Heart left ventricle (tissue), 13 donors: ENCODE measurements around the gene HOXB2.

Experiments
- CTCF ChIP-seq, 12 donors: fragments of 200-600 bp; sonication (generic) in 4 of 12; IDR thresholded peaks; one replicate each; pipeline versions ENCODE4 v1.5.0 to v1.8.0; 2018 to 2022; ENCODE audit warnings: antibody characterized with exemption in 12 of 12, mild to moderate bottlenecking in 5 of 12
- POLR2A ChIP-seq, 2 donors: fragments of 450-650 bp; IDR thresholded peaks; one replicate each; pipeline ENCODE4 v1.6.1; 2017; ENCODE audit warnings: antibody characterized with exemption in 2 of 2, mild to moderate bottlenecking in 2 of 2, moderate library complexity in 2 of 2
- donor health status: ischemic (EF 13 %, LVEDD 7.1; RV severe dilation, severe dysfunction).
- donor health status: DM: no; HTN: yes; CAD: no.
- donor health status: DM: no; HTN: no; CAD: no.
- donor health status: ischemic (EF 25% LVEDD 6.9; RV normal size, moderate dysfunction).
- donor health status: ischemic (EF 25% LVEDD 5.7; RV mildly dilated, moderate dysfunction).
- donor health status: ischemic (EF 35%, LVEDD 5.7; RV mildly dilated, moderate dysfunction).
- donor health status: nonischemic (EF 11% LVEDD 7.7; RV severe dilation, severe dysfunction).
- donor health status: DM: yes; HTN: yes; CAD: no.
- donor health status: PGD.
- donor health status: ischemic (EF 29% LVEDD 5.4; RV normal size, mild dysfunction).
- donor health status: nonischemic (EF 23%, LVEDD 6.1; RV moderate dilation, normal function).

DNA sequence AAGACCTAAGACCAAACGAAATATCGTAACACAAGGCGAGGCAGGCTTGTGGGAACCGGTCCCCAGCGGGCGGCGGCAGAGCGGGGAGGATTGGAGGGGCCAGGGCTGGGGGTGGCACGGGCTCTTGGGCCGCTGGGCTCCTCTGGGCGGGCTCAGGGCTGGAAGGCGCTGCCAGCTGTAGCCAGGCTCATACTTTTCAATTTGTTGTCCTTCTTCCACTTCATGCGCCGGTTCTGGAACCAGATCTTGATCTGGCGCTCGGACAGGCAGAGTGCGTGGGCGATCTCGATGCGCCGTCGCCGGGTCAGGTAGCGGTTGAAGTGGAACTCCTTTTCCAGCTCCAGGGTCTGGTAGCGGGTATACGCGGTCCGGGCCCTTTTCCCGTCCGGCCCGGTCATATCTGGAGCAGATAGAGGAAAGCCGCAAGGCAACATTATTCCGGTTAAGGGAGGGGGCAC is 47.2 kb upstream of the HOXB2 start:
- no peak for TF ChIP-seq CTCF (IDR thresholded peaks at IDR 0.05)
- no peak for TF ChIP-seq POLR2A (IDR thresholded peaks at IDR 0.05)
